Measurements from ENCODE around the gene GRIK1. TPM values are rescaled to one million over a fixed set of nuclear protein-coding genes. Genes with fewer than 3 reads are reported as not detected.

Gene GRIK1
- total RNA-seq, 1 donor from 2014 or later, result not detected

DNA sequence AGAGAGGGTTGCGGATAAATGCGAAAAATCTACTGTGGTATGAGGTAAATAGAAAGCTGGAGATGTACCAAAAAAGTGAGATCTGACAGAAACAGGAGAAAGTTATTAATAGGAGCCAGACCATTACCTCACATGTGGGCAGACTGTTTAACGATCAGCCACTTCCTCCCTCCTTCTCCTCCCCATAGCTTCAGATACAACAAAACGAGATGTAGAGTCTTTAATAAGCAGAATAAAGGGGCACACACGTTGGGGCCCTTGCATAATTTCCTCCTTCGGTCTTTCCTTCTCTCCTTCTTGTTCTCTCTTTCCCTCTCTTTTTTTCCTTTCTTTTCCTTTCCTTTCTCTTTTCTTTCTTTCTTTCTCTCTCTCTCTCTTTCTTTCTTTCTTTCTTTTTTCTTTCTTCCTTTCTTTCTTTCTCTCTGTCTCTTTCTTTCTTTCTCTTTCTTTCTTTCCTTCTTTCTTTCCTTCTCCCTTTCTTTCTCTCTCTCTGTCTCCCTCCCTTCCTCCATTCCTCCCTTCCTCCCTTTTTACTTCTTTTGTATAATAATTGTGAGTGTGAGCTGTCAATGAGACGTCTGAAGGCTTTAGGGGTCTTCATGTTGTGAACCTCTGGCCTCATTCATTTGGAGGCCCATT is 242.1 kb downstream of the GRIK1 start:
- Mint-ChIP-seq H3K4me1 (peaks cover 2% of the 10 kb centered on the region), H3K27ac (no peak overlapping the region), H3K27me3 (no peaks in the 10 kb centered on the region), H3K4me3 (no peak overlapping the region), H3K9me3 (peaks cover 5% of the 10 kb centered on the region), H3K36me3 (ENCODE audit: low read depth) (no peaks in the 10 kb centered on the region)
- no peak for DNase-seq
- intact Hi-C loops (cut with micrococcal nuclease), result no loop called here

DNA sequence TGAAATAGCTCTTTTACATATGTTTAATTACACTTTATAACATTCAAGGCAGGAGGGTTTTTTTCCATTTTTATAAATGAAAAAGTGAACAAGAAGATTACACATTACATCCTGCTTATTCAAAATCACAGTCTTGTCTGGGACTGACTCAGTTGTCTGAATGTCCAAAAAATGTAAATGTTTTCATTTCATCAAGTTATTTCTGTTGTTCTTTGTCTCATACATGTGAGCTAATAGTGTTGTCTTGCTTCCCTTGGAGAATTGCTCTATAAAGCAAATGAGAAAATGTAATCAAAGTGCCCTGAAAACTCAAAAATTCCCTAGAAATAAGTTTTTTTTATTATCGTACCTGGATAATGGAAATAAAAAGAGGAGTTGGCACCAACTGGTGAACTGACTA is 242.9 kb downstream of the GRIK1 start:
- DNase-seq, result no peak
- Mint-ChIP-seq H3K4me1 (peaks cover 2% of the 10 kb centered on the region), H3K36me3 (ENCODE audit: low read depth) (no peaks in the 10 kb centered on the region), H3K9me3 (peaks cover 5% of the 10 kb centered on the region), H3K27me3 (no peaks in the 10 kb centered on the region), H3K4me3 (no peak overlapping the region), H3K27ac (no peak overlapping the region)
- intact Hi-C loops (cut with micrococcal nuclease), result no loop called here

DNA sequence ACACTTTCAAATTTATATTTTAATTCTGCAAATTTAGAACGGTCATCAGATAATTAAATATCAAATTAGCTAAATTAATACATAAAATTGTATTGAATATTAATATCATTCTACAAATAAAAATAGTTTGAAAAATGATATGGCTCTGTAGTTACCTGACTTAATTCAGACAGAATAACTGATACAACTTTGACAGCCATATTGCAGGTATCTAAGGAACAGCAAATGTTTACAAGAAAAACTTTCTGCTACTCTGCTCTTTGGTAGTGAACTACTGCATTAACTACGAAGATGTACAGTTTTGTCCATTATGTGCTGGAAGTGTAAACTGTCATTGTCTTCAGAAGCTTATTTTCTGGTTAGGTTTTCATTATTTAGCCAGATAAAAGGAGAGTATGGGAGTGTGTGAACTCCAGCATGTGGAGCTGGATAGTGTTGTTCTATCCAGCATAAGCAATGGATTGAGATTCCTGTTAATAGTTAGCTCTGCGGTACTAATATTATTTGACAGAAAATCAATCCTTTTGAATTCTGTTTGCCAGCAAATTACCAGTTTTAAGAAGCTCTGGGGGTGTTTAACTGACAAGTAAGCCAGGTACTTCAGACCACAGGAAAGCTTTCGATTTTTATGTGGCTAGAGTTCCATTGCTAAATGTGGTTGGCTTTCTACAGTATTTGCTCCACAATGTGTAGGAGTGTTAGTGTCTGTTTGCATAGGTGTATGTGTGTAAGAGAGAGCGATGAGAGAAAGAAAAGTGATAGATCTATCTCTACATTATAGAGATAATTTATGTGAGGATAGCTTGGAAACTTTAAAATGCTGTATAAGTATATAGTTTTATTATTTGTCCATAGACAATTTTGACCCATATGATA is 247.9 kb downstream of the GRIK1 start:
- intact Hi-C loops (cut with micrococcal nuclease), result no loop called here
- Mint-ChIP-seq H3K36me3 (ENCODE audit: low read depth) (no peaks in the 10 kb centered on the region), H3K27ac (no peak overlapping the region), H3K4me1 (no peaks in the 10 kb centered on the region), H3K27me3 (peaks cover 6% of the 10 kb centered on the region), H3K4me3 (no peak overlapping the region), H3K9me3 (no peaks in the 10 kb centered on the region)
- no peak for DNase-seq

DNA sequence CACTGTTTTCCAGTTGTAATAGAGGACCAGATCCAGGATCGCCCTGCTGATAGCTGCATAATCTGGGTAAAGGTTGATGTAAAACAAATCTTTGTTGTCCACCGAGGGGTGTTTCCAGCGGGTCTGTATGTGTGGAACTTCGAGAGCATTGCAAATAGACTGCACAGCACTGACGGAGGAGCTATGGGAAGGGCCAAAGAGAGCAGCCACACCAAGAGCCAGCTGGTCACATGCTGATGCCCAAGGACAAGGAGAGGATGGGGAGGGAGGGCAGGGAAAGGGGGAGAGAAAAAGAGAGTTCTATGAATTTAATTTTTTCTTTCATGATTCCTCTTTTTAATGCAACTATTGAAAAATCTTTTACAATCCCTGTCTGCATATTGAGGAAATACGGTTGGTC is 250.0 kb downstream of the GRIK1 start:
- Mint-ChIP-seq H3K9me3 (no peaks in the 10 kb centered on the region), H3K4me1 (no peaks in the 10 kb centered on the region), H3K36me3 (ENCODE audit: low read depth) (no peaks in the 10 kb centered on the region), H3K27ac (no peak overlapping the region), H3K4me3 (no peak overlapping the region), H3K27me3 (peaks cover 6% of the 10 kb centered on the region)
- intact Hi-C loops (cut with micrococcal nuclease), result no loop called here
- no peak for DNase-seq

DNA sequence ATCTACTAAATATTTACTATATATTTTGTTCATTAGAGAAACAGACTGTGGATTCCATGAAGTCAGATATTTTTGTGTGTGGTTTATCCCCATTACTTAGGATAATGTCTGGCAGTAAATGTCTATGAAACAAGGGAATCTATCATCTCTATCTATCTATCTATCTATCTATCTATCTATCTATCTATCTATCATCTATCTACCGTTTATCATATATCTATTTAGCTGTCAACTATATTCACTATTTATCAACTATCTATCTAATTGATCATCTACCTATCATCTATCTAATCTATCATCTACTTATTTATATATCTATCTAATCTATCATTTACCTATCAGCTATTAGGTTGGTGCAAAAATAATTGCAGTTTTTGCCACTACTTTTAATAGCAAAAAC is 255.7 kb downstream of the GRIK1 start:
- Mint-ChIP-seq H3K27me3 (peaks cover 2% of the 10 kb centered on the region), H3K4me3 (no peak overlapping the region), H3K36me3 (ENCODE audit: low read depth) (no peaks in the 10 kb centered on the region), H3K9me3 (no peaks in the 10 kb centered on the region), H3K27ac (no peak overlapping the region), H3K4me1 (no peaks in the 10 kb centered on the region)
- DNase-seq, result no peak
- intact Hi-C loops (cut with micrococcal nuclease), result no loop called here

DNA sequence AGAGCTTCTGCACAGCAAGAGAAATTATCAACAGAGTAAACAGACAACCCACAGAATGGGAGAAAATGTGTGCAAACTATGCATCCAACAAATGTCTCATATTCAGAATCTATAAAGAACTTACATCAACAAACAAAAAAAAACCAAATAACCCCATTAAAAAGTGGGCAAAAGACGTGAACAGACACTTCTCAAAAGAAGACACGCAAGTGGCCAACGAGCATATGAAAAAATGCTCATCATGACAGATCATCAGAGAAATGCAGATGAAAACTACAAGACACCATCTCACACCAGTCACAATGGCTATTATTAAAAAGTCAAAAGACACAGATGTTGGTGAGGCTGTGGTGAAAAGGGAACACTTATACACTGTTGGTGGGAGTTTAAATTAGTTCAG is 257.0 kb downstream of the GRIK1 start:
- intact Hi-C loops (cut with micrococcal nuclease), result no loop called here
- no peaks in the 10 kb centered on the region for H3K9me3 Mint-ChIP-seq
- no peak overlapping the region for H3K27ac Mint-ChIP-seq

DNA sequence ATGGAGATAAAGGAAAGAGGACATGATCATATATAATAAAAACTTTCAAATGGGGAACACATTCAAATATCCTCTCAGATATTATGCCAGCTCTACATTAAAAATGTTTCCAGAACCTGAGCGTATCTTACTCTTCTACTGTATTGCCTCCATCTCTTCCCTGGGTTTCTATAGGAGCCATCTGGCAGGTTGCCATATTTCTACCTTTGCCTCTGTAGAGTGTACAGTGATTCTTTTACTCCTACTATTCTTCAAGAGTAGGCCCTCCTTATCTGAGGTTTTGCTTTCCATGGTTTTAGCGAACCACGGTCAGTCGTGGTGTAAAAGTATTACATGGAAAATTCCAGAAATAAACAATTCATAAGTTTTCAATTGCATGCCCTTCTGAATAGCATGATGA is 259.5 kb downstream of the GRIK1 start:
- intact Hi-C loops (cut with micrococcal nuclease), result no loop called here
- Mint-ChIP-seq H3K27ac (no peak overlapping the region), H3K4me3 (no peak overlapping the region), H3K4me1 (no peaks in the 10 kb centered on the region), H3K9me3 (no peaks in the 10 kb centered on the region), H3K27me3 (peaks cover 3% of the 10 kb centered on the region), H3K36me3 (ENCODE audit: low read depth) (no peaks in the 10 kb centered on the region)
- DNase-seq, result no peak

More for the DNA sequence above, 257.0 kb downstream of the GRIK1 start:
- no peak overlapping the region for H3K4me3 Mint-ChIP-seq
- H3K36me3 Mint-ChIP-seq (ENCODE audit: low read depth), result no peaks in the 10 kb centered on the region
- no peak for DNase-seq
- H3K27me3 Mint-ChIP-seq, result no peaks in the 10 kb centered on the region
- H3K4me1 Mint-ChIP-seq, result no peaks in the 10 kb centered on the region

DNA sequence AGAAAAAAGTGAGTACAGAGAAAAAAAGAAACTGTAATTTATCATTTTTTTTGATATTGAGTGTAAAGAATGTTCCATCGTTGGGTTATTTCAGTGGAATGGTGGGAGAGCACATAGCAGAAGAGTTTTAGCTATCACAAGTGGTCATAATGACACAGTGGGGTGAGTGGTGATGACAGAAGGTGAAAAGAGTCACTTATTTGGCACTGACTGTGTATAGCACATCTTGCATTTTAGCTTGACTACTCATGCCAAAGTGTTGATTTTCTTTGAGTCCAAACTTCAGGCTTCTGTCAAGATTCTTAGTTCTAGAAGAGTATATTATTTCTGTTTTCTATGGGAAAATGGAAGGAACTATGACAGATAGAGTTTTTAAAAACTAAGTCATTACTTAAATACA is 261.2 kb downstream of the GRIK1 start:
- H3K27me3 Mint-ChIP-seq, result peaks cover 3% of the 10 kb centered on the region
- H3K27ac Mint-ChIP-seq, result no peak overlapping the region
- H3K36me3 Mint-ChIP-seq (ENCODE audit: low read depth), result no peaks in the 10 kb centered on the region
- no peak overlapping the region for H3K4me3 Mint-ChIP-seq
- intact Hi-C loops (cut with micrococcal nuclease), result no loop called here
- H3K9me3 Mint-ChIP-seq, result no peaks in the 10 kb centered on the region
- H3K4me1 Mint-ChIP-seq, result peaks cover 6% of the 10 kb centered on the region
- no peak for DNase-seq

DNA sequence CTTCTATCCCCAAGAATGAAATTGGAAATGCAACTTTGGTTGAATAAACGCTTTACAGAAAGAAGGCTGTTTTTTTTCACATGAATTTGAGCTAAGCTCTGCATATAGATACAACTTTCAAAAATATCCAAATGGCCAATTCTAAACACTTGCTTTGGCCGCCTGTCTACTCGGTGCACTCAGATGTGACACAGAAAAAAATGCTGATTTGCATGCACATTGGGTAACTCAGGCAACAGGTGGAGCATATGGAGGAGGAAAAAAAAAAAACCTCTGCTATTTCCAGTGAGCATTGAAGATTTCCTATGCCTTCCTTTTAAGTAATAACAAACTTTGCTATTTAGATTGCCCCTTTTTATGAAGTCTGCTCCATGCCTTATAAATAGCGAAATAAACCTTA is 262.5 kb downstream of the GRIK1 start:
- Mint-ChIP-seq H3K4me1 (peaks cover 6% of the 10 kb centered on the region), H3K27me3 (peaks cover 6% of the 10 kb centered on the region), H3K4me3 (no peak overlapping the region), H3K9me3 (no peaks in the 10 kb centered on the region), H3K27ac (no peak overlapping the region), H3K36me3 (ENCODE audit: low read depth) (no peaks in the 10 kb centered on the region)
- intact Hi-C loops (cut with micrococcal nuclease), result no loop called here
- DNase-seq, result no peak

DNA sequence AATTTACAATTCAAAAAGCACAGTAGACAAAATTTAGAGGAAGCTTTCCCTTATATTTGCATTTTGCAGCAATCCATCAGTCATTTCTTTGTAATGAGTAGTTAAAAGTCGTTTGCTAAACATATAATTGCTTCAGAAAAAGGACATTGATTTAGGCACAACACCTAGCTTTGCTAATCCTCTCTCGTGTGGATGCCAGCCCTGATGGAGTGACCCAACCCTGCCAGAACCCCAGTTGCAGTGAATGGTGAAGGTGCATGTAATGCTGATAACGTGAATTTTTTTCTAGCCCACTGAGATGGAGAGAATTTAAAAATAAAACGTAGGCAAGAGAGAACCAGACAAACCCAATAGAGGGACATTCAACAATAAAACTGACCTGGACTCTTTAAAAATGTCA is 263.4 kb downstream of the GRIK1 start:
- intact Hi-C loops (cut with micrococcal nuclease), result no loop called here
- Mint-ChIP-seq H3K4me3 (no peak overlapping the region), H3K27me3 (peaks cover 6% of the 10 kb centered on the region), H3K9me3 (no peaks in the 10 kb centered on the region), H3K4me1 (peaks cover 6% of the 10 kb centered on the region), H3K27ac (no peak overlapping the region), H3K36me3 (ENCODE audit: low read depth) (no peaks in the 10 kb centered on the region)
- DNase-seq, result no peak

DNA sequence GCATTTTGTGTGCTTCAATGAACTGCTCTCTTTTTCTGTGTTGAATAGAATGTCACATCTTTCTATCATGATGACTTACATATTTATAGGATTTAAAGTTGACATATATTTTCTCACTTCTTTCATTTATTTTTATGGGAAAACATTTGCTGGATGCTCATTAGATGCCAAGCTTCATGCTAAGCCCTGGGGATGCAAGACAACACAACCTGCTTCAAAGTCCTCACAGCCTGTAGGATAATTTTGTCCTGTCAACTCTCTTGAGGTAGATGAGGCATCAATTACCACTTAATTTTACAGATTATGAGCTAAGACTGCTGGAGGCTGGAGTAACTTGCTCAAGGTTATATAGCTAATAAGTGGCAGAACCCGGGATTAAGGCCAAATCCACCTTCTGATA is 264.3 kb downstream of the GRIK1 start:
- Mint-ChIP-seq H3K27me3 (peaks cover 6% of the 10 kb centered on the region), H3K36me3 (ENCODE audit: low read depth) (no peaks in the 10 kb centered on the region), H3K4me3 (no peak overlapping the region), H3K9me3 (no peaks in the 10 kb centered on the region), H3K27ac (no peak overlapping the region), H3K4me1 (peaks cover 6% of the 10 kb centered on the region)
- intact Hi-C loops (cut with micrococcal nuclease), result no loop called here
- no peak for DNase-seq

DNA sequence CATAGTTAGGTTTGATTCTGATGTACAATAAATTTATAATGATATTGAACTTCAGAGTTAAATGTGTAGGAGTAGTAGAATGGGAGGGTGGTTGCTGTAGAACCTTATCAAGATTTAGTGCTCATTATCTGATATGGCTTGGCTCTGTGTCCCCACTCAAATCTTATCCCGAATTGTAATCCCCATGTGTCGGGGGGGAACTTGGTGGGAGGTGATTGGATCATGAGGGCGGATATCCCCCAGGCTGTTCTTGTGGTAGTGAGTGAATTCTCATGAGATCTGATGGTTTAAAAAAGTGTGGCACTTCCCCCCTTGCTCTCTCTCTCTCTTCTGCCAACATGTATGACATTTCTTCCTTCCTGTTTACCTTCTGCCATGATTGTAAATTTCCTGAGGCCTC is 265.5 kb downstream of the GRIK1 start:
- H3K36me3 Mint-ChIP-seq (ENCODE audit: low read depth), result no peaks in the 10 kb centered on the region
- no peak overlapping the region for H3K4me3 Mint-ChIP-seq
- peaks cover 6% of the 10 kb centered on the region for H3K4me1 Mint-ChIP-seq
- intact Hi-C loops (cut with micrococcal nuclease), result no loop called here
- no peak overlapping the region for H3K27ac Mint-ChIP-seq
- H3K9me3 Mint-ChIP-seq, result no peaks in the 10 kb centered on the region
- peaks cover 9% of the 10 kb centered on the region for H3K27me3 Mint-ChIP-seq
- DNase-seq, result no peak

DNA sequence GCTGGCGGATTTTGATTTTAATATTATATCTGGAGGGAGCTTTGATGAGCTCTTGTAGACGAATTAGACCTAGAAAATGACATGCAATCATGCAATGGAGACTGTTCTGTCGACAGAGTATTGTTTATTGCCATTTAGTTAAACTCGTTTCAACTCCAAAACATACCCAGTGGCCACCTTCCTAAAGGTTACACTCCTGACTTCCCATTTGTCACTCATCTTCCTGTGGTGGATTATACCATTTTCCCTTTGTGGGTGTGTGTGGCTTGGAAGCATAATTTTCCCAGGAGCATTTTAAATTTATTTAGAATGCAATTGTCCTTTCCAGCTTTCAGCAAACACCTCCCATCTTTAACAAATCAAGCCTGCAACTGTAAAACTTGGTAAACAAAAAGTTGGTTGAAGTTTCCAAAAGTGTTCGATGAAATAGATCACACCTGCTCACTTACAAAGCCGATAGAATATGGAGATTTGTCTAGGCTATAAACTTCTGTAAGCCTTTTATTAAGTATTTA is 266.6 kb downstream of the GRIK1 start:
- no peak overlapping the region for H3K27ac Mint-ChIP-seq
- no peaks in the 10 kb centered on the region for H3K36me3 Mint-ChIP-seq (ENCODE audit: low read depth)
- no peak for DNase-seq
- no peak overlapping the region for H3K4me3 Mint-ChIP-seq
- H3K9me3 Mint-ChIP-seq, result no peaks in the 10 kb centered on the region
- H3K4me1 Mint-ChIP-seq, result peaks cover 6% of the 10 kb centered on the region
- intact Hi-C loops (cut with micrococcal nuclease), result no loop called here
- H3K27me3 Mint-ChIP-seq, result peaks cover 13% of the 10 kb centered on the region

DNA sequence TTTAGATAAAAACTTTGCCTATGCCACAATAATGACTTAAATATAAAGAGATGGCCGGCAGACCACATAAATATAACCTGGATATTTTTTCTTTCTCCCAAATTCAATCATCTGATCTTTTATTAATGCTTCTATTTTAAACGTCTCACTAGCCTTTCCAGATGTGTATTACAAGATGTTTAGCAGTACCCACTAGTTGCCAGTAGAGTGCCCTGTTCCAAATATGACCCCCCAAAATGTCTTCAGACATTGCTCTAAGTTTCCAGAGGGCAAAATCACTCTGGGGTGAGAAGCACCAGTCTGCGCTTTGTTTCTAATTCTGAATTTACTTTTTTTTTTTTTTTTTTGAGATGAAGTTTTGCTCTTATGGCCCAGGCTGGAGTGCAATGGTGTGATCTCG is 268.1 kb downstream of the GRIK1 start:
- H3K27ac Mint-ChIP-seq, result no peak overlapping the region

More for the DNA sequence above, 268.1 kb downstream of the GRIK1 start:
- intact Hi-C loops (cut with micrococcal nuclease), result no loop called here
- Mint-ChIP-seq H3K4me1 (peaks cover 6% of the 10 kb centered on the region), H3K27me3 (peaks cover 20% of the 10 kb centered on the region), H3K36me3 (ENCODE audit: low read depth) (no peaks in the 10 kb centered on the region), H3K4me3 (no peak overlapping the region), H3K9me3 (no peaks in the 10 kb centered on the region)
- DNase-seq, result no peak
